AML-193 (cell line): ENCODE data around the gene IFI27.
"Not testable (repeated sequence)": the region's sequence is repeated elsewhere in the genome, so short reads cannot be mapped to it uniquely, and the experiment has no call there.

Source experiments
- DNase-seq, 2 experiments: peaks; one replicate each; lab custom pipeline; 2025; lab: John Stamatoyannopoulos, UW

Gene IFI27

DNA sequence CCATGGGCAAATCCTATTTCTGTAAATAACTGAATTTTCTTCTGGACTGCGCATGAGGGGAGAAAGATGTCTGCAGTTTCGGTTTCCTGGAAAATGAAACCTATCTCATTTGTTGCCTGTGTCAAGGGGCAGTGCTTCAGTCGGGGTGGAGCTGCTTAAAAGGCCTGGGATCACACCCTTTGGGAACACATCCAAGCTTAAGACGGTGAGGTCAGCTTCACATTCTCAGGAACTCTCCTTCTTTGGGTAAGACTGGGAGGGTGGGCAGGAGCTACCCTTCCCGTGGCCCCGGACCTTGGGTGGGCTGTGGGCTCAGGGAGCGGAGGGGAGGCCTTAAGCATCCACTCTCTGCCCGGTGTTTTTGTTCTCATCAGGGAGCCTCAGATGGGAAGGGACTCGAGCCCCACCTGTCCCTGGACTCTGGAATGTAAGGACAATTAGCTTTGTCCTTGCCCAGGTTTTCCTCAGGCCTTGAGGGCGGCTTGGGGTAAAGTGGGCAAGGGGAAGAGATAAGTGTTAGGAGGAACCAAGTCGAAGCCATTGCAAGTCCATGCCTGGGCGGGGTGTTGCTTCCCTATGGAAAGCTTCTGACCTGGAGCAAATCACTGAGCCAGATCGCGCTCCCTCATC lies at the start of gene IFI27:
Gene IFI27, plus strand, starts transcription at position 185 of the 630 bp plus-strand sequence.
- DNase-seq, result no peak

DNA sequence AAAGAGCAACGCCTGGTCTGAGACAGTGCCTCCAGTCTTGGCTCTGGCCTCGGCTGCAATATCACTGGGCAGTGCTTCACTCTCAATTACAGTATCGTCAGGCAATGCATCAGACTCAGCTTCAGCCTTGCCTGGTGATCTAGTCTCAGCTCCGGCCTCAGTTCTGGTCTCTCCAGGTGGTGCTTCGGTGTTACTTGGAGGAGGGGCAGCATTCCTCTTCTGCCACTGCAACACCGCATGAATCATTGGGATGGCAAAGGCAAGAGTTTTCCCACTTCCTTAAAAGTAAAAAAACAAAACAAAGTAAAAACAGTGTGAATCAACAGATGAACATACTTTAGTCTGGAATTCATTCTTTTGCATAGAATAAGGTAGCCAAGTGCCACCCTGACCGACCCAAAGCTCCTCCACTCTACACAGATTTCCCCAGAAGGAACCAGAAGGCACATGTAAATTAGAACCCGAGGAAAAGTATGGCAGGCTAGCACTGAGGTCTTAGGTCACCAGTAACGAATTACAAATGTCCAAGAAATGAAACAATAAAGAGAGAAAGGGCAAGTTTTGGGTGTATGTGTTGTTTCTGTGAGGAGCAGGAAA lies 48.1 kb upstream of the IFI27 start:
- DNase-seq, result no peak

DNA sequence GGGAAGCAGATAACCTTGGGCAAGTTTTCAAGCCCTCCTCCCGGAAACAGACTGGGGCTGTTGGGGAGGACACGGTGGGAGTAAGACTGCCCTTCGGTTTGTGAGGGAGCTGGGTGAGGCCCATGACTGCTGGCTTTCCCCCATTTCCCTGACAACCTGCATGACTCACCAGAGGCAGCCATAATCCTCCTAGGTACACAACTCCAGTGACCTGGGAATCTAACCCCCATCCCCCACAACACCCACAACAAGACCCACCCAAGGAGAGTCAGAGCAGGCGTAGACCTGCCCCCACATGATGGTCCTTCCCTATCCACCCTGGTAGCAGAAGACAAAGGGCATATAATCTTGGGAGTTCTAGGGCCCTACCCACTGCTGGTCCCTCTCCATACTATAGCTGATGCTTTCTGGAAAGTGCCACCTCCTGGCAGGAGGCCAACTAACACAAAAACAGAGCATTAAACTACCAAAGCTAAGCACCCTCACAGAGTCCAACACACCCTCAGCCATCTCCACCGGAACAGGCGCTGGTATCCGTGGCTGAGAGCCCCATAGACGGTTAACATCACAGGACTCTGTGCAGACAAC lies 44.4 kb upstream of the IFI27 start:
- no peak for DNase-seq

DNA sequence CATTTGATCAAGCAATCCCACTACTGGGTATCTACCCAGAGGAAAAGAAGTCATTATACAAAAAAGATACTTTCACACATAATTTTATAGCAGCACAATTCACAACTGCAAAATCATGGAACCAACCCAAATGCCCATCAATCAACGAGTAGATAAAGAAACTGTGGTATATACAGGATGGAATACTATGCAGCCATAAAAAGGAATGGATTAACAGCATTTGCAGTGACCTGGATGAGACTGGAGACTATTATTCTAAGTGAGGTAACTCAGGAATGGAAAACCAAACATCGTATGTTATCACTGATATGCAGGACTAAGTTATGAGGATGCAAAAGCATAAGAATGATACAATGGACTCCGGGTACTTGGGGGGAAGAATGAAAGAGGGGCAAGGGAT lies 38.5 kb upstream of the IFI27 start:
- not testable (repeated sequence) for DNase-seq

DNA sequence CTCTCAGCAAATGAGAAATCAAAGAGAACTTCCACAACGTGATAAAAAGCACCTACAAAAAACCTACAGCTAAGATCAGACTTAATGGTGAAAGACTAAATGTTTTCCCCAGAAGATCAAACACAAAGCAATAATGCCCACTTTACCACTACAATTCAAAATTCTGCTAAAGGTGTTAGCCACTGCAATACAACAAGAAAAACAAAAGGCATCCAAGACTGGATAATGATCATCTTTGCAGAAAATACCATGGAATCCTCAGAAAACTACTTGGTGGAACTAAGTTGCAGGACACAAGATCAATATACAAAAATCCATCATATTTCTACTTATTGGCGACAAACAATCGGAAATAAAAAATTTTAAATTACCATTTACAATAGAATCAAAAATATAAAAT lies 36.0 kb upstream of the IFI27 start:
- no peak for DNase-seq

DNA sequence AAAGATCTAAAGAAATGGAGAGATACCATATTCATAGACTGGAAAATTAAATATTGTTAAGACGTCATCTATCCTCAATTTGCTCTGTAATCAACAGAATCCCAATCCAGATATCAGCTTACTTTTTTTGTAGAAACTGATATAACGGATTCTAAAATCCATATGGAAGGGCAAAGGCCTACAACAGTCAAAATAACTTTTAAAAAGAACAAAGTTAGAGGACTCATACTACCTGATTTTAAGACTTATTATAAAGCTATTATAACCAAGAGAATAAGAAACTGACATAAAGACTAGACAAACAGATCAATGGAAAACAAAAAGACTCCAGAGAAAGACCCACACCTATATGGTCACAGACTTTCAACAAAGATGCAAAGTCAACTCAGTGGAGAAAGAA lies 35.5 kb upstream of the IFI27 start:
- no peak for DNase-seq

DNA sequence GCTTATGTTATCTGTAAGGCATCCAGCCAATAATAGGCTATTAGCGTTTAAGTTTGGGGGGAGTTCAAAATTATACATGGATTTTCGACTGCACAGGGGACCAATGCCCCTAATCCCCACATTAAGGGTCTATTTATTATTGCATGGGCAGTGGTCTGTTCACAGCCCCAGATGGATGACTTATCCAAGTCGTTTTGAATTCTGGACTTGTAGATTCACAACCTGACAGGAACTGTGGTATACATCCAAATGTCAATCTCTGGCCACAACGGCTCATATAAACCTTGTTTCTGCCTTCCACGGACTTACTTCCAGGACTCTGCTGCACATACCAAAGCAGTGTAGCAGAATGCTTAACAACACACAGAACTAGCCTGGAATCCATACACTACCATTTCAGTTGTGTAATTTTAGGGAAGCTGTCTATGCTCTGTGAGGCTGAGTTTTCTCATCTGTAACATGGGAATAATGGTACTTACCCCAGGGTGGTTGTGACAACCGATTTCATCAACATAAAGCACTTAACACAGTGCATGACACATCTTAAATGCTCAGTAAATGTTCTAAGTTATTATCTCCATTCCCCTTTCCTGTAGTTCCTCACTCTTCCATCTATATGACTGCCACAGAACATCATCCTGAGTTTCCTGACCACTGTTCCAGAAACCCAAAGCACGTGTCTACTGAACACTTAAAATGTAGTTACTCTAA lies 33.3 kb upstream of the IFI27 start:
- no peak for DNase-seq

DNA sequence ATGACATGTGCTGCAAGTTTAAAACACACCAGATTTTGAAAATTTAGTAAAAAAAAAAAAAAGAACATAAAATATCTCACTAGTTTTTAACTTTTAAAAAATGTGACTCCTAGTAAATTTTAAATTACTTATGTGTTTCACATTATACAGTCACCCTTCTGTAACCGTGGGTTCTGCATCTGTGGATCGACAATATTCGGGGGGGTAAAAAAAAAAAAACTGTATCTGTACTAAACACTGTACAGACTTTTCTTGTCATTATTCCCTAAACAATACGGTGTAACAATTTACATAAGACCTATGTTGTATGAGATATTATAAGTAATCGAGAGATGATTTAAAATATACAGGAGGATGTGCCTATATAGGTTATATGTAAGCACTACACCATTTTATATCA lies 32.7 kb upstream of the IFI27 start:
- DNase-seq, result no peak

DNA sequence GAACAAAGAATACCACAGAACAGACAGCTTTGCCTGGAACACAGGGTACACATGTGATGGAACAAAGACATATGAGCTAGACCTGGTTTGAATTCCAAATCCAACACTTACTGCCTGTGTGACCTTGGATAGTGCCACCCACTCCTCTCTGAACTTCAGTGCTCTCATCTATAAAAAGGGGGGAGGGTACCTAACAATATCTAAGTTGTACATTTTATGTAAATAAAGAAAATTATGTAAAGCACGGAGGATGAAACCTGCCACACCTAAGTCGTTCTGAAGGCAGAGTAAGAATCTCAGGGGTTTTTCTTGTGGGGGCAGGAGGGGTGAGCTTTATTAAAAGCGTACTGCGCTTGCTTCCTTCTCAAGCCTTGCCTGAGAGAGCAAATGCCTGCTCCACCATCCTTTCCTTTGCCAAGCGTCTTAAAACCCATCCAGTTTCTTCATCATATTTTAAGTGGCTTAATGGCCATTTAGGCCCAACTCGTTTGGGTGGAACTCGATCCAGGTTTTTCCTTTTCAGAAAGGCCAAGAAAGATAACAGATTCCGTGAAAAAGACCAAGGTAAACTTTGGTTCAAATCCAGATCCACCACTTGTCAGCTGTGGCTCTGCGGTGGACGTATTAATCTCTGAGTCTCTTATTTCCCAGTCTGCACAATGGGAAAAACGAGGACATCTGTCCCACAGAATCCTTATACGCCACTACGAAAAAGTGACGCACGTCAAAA lies 30.5 kb upstream of the IFI27 start:
- peak in 1 of 2 experiments; percentile 7 for DNase-seq

DNA sequence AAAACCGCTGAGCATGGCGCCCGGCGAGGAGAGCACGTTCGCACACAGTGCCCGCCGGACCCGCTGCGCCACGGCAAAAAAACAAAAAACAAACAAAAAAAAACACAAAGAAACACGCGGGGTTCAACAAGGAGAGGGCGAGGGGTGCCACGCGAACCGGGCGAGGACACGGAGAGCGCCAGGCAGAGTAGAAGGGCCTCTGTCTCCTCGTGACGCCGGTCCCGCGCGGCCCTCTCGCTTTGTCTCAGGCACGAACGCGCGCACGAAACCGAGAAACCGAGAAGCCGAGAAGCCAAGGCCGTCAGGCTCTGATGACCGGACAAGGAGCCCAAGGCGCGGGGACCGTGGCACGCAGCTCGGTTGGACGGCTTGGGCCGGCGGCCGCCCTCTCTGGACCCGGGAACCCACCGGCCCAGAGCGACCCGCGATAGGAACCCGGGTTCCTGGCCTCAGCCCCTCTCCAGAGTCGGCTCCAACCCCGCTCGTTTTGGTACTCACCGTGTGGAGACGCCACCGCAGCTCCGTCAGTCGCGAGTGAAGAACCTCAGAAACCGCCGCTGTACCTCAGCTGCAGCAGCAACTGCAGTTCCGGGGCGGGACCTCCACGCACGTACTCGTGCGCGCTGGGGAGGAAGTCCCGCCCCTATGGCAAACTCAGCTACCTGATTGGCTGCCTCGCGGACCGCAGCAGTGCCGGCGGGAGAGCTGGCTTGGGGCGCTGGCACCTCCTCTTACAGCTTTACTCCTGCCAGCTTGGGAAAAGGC lies 29.7 kb upstream of the IFI27 start, which contains the start of the genes DDX24 and IFI27L1:
Gene DDX24, minus strand, starts transcription at position 582 of the 765 bp plus-strand sequence. CDS start 1,460 bp downstream, outside the sequence.
Gene IFI27L1, plus strand, starts transcription at position 690 of the 765 bp plus-strand sequence. CDS start 15,628 bp downstream, outside the sequence.
- DNase-seq, result peak; percentile 88 to 92

DNA sequence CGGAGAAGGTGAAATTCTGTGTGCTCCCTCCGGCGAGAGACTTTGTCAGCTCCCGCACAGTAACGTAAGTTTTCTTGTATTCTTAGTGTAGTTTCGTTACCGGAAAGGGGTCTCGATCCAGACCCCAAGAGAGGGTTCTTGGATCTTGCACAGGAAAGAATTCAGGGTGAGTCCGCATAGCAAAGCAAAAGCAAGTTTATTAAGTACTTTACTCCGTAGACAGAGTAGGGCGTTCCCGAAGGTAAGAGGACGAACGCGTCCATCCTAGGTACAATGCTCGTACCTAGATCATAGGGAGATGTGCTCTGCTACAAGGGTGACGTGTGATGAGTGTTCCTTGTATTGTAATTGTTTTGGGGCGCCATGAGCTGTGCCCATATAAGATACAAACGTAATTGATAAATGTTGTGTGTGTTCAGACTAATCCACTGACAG lies 29.1 kb upstream of the IFI27 start:
- peak in 1 of 2 experiments; percentile 11 for DNase-seq

DNA sequence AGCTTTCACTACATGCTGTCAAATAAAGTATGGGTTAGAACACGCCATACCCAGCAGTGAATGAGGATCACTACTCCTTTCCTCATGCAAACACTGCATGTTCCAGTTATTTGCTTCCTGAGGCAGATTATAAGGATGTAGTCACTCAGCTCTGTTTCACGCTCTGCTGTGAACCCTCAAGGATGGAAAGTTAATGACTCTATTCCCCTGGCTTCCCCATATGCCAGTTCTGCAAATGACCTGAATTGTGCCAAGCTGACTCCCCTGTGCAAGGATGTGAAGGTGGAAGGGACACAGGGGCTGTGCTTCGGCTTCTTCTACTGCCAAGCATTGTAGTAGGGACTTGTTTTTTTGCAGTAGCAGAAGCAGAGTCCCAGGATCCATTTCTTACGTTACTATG lies 22.6 kb upstream of the IFI27 start:
- DNase-seq, result no peak

DNA sequence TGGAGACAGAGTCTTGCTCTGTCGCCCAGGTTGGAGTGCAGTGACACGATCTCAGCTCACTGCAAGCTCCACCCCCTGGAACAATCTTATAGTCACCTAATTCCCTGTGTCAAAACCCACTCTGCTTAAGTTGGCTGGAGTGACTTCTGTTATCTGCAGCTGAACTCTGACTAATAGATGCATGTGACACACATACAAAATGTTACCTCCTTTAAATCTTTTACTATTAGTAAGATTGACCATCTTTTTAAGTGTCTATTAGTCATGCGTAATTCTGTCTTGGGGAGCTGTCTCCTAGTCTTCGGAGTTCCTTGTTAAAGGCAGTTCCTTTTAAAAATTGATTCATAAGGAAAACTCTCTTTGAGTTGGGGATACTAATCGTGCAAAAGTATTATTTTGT lies 22.0 kb upstream of the IFI27 start:
- DNase-seq, result no peak

DNA sequence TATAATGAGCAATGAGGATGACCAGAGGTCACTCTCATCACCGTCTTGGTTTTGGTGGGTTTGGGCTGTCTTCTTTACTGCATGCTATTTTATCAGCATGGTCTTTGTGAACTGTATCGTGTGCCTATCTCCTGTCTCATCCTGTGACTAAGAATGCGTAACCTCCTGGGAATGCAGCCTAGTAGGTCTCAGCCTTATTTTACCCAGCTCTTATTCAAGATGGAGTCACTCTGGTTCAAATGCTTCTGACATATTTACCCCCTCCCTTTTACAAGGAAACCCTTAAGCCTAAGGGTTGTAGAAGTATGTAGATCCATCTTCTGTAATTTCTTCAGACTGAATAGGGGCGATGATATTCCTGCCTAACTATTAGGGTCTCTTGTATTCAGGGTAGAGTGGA lies 21.1 kb upstream of the IFI27 start:
- DNase-seq, result no peak

DNA sequence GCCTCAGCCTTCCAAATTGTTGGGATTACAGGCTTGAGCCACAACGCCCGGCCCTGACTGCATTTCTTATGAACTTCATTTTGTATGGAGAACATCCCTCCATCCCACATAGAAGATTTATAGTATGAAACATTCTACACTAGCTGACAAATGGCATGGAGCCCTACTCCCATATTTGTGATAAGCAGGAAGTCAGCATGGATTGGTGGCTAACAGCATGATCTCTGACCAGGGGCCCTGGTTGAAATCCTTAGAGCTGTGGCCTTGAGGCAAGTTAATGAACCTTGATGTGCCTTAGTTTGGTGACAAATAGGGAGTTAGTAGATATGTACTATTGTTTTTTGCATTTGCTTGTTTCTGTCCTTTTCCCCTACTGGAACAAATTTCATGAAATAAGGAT lies 17.1 kb upstream of the IFI27 start:
- DNase-seq, result no peak

DNA sequence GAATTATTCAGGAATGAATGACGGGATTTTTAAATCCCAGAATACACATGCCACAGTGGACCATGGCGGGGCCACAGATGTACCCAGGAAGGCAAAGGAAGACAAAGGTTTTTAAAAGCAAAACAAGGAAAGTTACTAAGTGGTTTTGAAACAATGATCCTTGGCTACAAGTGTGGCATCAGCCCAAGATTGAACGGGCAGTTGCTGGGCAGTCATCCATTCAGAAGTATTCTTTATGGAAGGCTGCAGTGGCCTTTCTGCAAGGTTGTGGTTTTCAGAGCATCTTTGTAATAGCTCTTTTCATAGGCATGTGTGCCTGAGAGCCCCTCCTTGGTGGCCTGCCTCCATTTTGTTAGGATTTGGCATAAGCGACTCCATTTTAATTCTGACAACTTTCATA lies 13.4 kb upstream of the IFI27 start:
- DNase-seq, result no peak

DNA sequence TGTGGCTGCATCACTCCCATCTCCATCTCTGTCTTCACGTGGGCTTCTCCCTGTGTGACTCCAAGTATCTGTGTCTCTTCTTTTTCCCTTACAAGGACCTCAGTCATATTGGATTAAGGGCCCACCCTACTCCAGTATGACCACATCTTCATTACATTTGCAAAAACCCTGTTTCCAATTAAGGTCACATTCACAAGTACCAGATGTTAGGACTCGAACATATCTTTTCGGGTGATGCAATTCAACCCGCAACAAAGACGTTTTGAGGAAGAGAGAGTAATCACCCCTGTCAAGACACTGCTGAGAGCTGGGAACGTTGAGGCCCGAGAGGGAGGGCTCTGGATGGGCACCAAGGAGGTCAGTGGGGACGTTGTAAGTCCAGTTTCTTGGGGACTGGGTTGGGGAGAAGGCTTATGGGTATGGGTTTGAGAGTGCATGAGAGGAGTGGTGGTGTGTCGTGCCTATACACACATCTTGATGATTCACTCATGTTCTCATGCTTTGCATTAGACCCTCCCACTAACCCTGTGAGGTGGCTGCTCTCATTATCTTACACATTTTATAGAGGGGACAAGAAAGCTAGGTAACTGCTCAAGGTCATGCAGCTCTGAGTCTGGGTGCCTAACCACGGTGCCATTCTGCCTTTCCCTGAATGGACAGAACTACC lies 12.1 kb upstream of the IFI27 start:
- no peak for DNase-seq

DNA sequence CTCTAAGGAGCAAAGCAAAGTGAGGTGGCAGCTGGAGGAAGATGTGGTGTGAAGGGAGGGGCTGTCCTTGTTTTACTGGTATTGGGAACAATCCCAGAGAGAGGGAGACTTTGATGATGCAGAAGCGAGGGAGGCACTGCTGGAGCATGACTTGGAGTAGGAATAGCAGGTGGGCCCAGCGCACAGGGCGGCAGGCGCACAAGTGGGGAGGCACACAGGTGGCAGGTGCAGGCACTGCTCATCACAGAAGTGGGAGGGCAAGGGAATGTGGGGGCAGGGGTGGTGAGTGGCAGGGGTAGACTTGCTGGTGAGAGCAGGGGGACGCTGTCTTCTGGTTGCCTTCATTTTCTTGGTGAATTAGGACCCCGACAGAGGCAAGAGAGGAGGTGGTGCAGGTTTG lies 11.5 kb upstream of the IFI27 start:
- DNase-seq, result no peak

DNA sequence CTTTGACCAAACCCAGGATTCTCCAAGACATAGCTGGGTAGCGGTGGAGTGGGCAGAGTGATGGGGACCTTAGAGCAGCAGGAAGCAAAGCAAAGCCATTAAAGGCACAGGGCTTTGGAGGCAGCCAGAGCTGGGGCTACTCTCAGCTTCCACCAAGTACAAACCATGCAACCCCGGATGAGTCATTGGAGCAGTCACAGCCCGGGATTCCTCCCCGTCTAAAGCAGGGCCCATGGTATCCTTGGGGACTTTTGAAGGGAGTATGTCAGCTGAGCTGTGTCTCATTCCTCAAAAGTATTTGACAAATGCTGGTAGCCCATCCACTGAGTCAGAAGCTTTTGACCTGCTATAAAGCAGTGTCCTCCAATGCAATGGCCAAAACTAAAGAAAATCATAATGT lies 9.7 kb upstream of the IFI27 start:
- DNase-seq, result no peak

DNA sequence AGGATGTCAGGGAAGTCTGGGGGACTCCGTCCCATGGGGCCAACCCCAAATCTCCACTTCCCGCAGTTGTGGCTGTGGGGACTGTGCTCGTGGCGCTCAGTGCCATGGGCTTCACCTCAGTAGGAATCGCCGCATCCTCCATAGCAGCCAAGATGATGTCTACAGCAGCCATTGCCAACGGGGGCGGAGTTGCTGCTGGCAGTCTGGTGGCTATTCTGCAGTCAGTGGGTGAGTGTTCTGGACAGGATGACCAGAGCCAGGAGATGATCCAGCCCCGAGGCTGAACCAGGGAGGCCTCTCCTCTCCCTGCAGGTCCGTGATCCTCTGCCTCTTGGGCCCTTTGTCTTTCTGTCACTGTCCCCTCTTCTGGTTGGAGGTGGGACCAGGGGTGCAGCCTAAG lies 8.8 kb upstream of the IFI27 start:
- no peak for DNase-seq
